ENCODE measurements around the gene MYO18A.

Gene MYO18A

DNA sequence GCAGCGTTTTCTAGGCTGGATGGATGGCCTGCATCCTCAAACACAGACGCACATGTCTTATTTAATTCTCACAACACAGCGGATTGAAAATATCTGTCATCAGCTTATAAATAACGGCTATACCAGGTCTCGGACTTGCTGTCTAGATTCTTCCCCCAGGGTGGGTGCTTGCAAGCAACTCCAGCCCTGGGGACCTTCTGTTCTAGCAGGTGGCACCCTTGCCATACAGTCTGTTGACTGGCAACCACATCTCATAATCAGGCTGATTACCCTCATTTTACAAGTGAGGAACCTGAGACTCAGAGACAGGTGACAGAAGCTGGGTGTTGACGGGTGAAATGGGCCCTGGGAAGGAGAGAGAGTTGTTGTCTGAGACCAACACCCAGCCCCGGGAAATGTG is 158.1 kb downstream of the MYO18A start:
- TF ChIP-seq, protein P1, sequence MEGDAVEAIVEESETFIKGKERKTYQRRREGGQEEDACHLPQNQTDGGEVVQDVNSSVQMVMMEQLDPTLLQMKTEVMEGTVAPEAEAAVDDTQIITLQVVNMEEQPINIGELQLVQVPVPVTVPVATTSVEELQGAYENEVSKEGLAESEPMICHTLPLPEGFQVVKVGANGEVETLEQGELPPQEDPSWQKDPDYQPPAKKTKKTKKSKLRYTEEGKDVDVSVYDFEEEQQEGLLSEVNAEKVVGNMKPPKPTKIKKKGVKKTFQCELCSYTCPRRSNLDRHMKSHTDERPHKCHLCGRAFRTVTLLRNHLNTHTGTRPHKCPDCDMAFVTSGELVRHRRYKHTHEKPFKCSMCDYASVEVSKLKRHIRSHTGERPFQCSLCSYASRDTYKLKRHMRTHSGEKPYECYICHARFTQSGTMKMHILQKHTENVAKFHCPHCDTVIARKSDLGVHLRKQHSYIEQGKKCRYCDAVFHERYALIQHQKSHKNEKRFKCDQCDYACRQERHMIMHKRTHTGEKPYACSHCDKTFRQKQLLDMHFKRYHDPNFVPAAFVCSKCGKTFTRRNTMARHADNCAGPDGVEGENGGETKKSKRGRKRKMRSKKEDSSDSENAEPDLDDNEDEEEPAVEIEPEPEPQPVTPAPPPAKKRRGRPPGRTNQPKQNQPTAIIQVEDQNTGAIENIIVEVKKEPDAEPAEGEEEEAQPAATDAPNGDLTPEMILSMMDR (conservative IDR thresholded peaks at IDR 0.05): no peak
- peak overlapping the region; percentile 32; the same call in 1 of the 2 replicates for H3K27ac ChIP-seq

DNA sequence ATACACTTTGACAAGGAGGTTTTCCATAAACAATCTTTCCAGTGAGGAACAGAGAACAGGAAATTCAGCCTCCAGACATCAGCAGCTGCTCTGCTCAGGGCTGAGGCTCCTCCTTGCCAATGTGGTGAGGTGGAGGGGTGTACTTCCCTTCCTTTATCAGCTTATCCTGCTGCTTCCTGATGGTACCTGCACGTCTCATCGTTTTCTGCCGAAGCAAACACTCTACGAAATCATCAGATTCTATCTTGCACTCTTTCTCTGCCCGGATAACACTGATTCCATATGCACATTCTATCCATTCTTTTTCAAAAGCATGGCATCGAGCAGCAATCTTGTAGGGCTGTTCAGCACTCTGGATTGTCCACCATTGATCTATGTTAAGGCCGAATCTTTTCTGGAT is 159.0 kb downstream of the MYO18A start:
- TF ChIP-seq, protein P1 (conservative IDR thresholded peaks at IDR 0.05): no peak
- no peak overlapping the region for H3K27ac ChIP-seq
